Fibroblast of the conjunctiva (primary cell): ENCODE results near the gene STK31.
"Not testable (repeated sequence)": the region's sequence is repeated elsewhere in the genome, so short reads cannot be mapped to it uniquely, and the experiment has no call there.

ENCODE experiments used
- DNase-seq: peaks from one replicate; pipeline ENCODE4 v3.0.0-alpha.2; 2010; ENCODE audit warnings: low read depth

STK31 gene

DNA sequence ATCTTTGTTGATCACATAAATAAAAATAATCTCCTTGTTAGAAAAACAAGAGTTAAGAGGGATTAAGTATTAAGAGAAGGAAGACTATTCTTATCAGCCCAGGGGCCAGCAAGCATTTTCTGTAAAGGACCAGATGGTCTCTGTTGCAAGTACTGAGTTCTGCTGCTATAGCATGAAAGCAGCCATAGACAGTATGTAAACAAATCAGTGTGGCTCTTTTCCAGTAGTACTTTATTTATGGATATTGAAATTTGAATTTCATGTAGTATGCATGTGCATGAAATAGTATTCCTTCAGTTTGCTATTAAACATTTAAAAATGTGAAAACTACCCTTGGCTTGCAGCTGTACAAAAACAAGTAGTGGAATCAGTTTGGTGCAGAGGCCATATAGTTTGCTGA, 81.7 kb downstream of the STK31 start:
- DNase-seq = no peak

DNA sequence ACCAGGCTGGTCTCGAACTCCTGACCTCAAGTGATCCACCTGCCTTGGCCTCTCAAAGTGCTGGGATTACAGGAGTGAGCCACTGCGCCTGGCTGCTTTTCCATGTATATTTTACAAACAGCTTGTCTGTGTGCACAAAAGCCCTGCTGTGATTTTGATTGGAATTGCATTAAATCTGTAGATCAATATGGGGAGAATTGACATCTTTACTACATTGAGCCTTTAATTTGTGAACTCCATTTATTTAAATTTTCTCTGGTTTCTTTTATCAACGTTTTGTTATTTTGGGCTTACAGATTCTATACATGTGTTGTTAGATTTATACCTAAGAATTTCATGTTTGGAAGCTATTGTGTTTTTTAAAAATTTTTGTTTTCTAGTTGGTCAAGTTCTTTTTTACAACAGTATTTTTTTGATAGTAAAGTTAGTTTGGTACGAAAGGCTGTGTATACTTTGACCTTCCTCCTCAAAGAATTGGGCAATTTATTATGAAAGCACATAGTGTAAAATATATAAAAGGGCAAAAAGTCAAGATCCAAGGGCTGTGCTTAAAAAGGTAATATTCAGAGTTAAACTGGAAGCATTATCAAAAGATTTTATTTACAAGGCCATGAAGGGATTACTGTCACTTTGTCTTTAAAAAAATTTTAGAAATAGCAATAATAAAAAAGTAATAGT, 92.8 kb downstream of the STK31 start:
- no peak for DNase-seq

DNA sequence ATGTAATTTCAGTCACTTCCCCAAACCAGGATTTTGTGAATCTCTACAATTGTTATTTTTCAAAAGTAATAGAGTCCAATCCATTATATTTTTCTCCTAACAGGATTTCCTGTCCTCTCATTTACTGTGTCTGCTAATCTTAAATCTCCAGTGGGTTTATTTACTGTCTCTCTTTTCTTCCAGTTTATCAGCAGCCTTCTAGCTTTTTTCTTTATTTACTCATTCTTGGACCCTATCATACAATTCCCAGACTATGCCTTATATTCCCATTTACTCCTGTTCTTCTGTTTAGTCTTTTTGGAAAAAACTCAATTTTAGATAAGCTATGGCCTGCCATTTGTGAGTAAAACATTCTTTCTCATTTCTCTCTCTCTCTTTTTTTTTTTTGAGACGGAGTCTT, 94.7 kb downstream of the STK31 start:
- no peak for DNase-seq

DNA sequence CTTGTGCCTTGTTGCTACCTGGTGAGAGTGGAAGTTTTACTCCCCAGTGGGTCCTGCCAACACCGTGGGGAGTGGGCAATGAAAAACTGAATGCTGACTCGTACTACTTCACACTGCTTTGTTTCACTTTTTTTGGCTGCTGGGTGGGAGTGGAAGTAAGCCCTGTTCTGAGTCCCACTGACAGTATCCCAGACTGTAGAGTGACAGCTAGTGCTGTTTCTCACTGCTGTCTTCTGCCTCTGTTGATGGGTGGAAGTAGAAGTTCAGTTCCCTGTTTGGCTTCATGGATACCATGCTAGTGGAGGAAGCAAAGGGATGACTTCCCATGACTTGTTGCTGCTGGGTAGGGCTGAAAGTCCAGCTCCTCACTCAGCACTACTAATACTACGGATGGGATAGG, 98.4 kb downstream of the STK31 start:
- DNase-seq = no peak

DNA sequence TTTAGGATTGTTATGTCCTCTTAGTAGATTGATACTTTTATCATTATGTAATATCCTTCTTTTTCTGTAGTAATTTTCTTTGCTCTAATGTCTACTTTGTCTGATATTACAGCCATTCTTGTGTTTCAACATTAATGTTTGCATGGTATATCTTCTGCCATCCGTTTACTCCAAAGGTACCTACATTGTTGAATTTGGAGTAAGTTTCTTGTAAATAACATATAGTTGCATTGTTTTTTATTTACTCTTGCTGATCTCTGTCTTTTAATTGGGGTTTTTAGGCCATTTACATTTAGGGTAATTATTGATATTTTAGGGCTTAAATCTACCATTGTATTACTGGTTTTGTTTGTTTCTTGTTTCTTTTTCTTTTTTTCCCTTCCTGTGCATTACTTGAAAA, 100.1 kb downstream of the STK31 start:
- no peak for DNase-seq

DNA sequence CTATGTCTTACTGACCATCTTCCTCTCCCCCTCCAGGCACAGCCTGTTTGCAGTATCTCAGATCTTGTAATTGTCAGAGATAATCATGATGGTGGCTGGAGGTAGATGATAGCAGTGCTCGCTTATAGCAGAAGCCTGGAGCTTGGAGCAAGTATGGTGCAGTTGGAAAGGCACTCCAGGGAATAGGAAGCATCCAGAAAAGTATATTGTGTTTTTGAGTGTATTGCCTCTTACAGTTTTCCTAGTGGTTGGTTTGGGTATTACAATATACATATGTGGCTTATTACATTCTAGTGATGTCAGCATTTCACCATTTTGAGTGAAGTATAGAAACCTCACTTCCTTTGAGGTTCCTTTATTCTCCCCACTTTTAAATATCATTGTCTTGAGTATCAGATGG, 101.5 kb downstream of the STK31 start:
- DNase-seq = no peak

DNA sequence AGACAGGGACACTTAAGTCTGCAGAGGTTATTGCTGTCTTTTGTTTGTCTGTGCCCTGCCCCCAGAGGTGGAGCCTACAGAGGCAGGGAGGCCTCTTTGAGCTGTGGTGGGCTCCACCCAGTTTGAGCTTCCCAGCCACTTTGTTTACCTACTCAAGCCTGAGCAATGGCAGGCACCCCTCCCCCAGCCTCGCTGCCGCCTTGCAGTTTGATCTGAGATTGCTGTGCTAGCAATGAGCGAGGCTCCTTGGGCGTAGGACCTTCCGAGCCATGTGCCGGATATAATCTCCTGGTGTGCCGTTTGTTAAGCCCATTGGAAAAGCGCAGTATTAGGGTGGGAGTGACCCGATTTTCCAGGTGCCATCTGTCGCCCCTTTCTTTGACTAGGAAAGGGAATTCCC, 118.1 kb downstream of the STK31 start:
- DNase-seq = not testable (repeated sequence)

DNA sequence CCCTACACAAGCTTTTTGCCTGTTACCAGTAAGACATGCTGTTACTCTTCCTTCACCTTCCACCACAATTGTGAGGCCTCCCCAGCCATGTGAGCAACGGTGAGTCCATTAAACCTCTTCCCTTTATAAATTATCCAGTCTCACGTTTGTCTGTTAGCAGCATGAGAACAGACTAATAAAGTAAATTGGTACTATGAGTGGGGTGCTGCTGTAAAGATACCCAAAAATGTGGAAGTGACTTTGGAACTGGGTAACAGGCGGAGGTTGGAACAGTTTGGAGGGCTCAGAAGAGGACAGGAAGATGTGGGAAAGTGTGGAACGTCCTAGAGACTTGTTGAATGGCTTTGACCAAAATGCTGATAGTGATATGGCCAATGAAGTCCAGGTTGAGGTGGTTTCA, 122.7 kb downstream of the STK31 start:
- DNase-seq = not testable (repeated sequence)

DNA sequence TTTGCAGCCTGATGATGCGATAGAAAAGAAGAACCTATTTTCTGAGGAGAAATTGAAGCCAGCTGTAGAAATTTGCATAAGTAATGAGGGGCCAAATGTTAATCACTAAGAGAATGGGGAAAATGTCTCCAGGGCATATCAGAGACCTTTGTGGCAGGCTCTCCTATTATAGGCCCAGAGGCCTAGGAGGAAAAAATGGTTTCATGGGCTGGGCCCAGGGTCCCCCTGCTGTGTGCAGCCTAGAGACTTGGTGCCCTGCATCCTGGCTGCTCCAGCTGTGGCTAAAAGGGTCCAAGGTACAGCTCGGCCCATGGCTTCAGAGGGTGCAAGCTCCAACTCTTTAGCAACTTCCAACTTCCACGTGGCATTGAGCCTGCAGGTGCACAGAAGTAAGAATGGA, 123.4 kb downstream of the STK31 start:
- no peak for DNase-seq

DNA sequence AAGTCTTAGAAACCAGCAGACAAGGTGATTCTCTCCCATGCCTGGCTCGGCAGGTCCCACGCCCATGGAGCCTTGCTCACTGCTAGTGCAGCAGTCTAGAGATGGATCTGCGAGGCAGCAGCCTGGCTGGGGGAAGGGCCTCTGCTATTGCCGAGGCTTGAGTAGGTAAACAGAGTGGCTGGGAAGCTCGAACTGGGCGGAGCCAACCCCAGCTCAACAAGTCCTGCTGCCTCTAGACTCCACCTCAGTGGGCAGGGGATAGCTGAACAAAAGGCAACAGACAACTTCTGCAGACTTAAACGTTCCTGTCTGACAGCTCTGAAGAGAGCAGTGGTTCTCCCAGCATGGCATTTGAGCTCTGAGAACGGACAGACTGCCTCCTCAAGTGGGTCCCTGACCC, 134.8 kb downstream of the STK31 start:
- DNase-seq = not testable (repeated sequence)

DNA sequence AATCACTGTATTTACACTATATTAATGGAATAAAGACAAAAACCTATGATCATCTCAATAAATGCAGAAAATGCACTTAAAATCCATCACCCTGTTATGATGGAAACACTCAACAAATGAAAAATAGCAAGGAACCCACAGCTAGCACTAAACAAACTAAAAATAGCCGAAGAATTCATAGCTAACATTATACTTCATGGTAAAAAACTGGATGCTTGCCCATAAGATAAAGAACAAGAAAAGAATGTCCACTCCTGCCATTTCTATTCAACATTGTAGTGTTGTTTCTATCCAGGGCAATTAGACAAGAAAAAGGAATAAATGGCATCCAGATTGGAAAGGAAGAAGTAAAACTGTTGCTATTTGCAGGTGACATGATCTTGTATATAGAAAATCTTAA, 142.1 kb downstream of the STK31 start:
- no peak for DNase-seq

DNA sequence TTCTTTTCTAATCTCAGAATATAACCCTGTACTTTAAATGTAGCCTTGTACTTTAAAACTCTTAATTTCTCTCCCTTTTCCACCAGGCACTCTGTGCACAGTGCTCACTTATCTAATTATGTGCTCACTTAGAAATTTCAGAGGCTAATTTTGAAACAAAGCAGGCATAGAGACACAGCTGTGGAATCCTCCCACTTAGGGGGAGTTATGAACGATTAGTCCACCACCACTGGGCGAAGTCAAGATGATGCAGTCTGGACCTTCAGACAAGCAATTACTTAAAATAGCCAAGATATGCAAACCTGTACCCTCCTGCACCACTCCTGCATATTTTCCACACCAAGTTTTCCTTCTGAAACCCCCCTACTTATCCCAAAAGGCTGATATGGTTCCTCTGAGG, 143.0 kb downstream of the STK31 start:
- no peak for DNase-seq

DNA sequence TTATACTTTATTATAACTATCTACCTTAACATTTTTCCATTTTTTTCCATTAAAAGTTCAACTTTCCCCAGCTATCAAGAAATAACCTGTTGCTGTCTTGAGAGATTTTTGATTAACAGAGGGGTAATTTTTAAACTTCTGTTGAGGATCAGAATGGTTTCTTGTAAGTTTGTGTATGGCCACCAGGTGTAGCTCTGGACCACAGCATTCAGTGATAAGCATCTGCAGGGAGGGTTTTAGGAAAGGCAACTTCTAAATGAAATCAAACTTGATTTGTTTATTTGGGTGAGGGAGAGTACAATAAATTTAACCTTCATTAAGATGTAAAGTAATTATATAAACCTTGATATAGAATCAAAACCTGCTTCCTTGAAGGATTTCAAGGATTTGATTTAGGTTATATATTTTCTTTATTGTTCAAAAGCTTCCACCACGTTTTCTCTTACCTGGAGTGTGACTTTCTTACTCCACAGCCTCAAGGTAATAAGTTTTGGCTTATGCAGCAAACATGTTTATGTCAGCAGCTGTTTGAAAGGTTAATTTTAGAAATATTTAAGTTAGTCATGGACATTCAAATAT, 153.3 kb downstream of the STK31 start:
- peak; percentile 39 for DNase-seq

DNA sequence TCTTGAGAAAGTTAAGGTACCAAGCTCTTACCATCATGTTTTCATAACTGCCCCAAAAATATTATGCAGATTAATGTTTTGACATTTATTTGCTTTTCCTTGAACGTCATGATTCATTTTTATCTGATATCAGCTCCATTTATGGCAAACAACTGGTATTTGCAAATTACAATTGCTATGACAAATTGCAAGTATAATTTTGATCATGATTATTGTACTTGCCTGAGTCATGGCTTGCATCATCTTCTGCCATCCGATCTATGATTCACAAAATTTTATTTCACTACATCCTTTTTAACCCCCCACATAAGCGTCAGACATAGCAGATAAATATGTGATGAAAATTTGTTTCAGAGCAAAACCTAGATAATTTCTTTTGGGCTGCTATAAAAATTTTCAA, 155.0 kb downstream of the STK31 start:
- DNase-seq = peak; percentile 60

DNA sequence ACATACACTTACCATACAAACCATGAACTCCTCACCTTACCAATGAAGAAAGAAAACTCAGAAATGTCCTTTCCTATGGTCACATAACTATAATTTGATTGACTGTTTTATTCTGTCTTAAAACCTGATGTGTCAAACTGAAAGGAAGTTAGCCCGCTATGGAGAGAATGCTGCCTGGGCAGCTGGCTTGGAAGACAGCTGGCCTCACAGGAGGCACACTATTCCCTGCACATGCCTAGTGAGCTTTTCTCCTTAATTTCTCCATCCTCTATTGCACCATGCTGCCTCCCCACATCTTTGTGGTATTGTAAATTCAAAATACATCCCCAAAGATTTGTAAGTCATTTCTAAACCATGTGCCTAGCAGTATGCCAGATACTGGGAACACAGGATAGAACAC, 163.3 kb downstream of the STK31 start:
- DNase-seq = no peak

DNA sequence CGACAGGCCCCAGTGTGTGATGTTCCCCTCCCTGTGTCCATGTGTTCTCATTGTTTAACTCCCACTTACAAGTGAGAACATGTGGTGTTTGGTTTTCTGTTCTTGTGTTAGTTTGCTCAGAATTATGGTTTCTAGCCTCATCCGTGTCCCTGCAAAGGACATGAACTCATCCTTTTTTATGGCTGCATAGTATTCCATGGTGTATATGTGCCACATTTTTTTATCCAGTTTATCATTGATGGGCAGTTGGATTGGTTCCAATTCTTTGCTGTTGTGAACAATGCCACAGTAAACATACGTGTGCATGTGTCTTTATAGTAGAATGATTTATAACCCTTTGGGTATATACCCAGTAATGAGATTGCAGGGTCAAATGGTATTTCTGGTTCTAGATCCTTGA, 166.5 kb downstream of the STK31 start:
- not testable (repeated sequence) for DNase-seq
